Measurements from ENCODE around the gene TUBA1B.

The TUBA1B gene

DNA sequence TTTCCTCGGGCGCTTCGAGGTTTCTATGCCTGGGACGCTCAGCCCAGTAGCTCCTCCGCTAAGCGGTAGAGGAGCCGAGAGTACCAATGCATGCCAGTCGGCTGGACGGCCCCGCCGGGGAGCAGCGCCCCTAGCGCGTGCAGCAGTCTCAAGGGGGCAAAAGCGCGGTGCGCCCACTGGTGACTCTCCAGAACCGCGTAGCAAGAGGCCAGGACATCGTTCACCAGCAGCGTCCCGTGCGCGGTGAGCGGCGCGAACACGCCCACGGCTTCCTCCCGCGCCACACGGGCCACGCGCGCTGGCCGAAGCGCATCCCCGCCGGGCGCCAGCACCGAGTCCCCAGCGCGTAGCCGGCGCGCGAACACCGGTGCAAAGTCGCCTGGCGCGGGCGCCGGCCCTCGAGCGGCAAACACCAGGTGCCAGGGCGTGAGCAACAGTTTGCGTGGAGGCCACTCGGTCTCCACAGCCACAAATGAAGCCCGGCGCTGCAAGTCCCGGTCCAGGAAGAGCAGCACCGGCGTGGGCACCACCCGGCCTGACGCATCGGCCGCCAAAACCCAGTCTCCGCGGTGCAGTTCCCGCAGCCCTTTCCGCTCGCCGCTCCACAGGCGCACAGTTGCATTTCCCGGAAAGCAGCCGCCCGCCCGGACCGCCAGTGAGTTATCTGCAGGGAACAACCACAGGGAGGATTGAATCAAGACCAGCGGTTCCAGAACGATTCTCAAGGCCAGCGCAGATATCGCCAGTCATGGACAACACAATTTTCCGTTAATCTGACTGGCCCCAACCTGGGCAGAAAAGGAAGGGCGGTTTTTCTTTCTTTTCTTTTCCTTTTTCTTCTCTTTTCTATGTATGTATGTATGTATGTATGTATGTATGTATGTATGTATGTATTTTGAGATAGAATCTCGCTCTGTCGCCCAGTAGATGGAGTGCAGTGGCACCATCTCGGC is 41.1 kb downstream of the TUBA1B start:
- peak; percentile 38 for DNase-seq

DNA sequence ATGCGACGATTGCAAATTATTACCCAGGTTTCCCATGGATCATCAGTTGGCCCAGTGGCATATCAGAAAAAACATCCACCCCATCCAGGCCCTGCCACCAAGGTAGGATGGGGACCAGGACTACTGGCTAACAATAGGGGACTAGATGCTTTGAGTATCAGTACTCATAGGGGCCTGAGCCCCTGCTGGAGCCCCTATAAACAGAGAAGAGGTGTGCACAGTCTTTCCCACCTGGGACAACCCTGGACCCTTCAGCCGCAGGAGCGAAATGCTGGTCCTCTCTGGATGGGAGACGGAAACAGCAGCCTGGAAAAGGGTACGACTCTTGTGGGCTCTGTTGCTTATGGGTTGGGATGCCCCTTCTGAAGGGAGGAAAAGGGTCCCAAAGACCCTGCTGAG is 42.3 kb downstream of the TUBA1B start:
- DNase-seq = no peak

DNA sequence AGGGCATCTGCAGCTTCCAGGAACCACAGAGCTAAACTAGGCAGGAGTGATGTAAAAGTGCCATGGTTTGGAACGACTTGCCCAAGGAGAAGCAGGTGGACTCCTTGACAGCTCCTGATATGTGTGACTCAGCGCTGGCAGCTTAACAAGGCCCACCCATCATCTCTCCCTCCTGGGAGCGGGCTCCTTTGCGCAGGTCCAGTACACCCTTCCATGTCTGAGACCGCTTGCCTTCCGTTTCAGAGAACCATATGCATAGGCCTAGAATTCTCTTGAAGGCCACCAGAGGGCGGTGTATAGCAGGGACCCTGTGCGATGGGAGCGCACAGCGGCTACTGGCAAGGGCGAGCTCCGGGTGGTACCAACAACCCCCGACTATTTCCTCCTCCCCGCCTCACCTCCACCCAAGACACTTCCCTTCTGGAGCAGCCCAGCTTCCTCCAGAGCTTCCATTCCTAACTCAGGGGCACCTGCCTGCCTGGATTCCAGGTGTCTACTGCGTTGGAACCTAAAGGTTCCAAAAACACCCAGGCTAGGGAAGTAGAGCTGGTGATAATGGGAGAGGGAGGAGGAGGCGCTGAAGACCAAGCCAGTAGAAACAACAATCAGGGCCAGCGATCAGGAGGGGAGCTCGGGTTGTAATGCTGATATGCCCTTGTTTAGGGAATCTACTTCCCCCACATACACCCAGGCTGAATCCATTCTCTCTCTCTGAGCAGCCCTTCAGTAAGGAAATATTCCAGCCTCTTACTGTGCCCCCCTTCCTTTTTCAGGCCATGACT is 42.9 kb downstream of the TUBA1B start:
- DNase-seq = peak; percentile 82

DNA sequence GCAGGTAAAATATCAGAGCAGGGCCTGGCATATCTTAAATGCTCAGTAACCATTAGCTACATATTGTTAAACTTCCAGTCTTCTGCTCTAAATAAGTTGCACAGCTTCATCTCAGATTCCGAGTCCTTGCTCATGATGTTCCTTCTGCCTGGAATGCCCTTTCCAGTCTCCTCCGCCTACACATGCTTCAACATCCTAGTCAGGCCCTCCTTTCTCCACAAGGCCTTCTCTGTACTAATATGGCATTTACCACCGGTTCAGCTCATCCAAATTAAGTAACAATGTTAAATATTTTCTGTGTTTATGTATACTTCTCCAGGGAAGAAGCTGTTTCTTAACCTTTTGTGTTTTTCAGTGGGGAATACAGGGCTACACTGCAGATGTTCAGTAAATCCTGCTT is 45.1 kb downstream of the TUBA1B start:
- no peak for DNase-seq

DNA sequence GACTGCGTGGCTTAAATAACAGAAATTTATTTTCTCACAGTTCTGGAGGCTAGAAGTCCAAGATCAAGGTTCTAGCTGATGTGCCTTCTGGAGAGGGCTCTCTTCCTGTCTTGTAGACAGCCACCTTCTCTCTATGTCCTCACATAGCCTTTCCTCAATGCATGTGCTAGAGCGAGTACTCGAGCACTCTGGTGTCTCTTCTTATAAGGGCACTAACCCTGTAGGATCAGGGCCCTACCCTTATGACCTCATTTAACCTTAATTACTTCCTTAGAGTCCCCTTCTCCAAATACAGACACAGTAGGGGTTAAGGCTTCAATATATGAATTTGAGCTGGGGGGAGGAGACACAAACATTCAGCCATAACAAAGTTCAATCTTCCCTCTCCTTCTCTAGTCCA is 46.8 kb downstream of the TUBA1B start:
- DNase-seq = no peak

DNA sequence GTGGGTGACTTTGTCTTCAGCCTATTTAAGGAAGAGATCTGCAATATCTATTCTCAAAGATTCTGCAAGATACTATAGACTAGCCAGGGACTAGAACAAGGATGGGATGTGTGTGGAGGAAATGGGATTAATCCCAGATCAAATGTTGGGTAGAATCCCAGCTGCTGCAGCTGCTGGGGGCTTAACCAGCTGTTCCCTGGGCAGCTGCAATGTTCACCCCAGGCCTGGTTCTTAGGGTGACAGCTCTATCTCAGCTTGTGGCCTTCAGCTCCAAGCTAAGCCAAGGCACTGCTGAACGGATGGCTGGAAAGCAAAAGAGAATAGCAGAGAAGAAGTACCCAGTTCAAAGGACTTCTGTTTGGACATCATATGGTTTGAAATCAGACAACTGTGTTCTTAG is 51.4 kb downstream of the TUBA1B start:
- DNase-seq = no peak
